CD4-positive, alpha-beta T cell (primary cell): Measurements from ENCODE around the gene RAPGEF4. TPM values are rescaled to one million over a fixed set of nuclear protein-coding genes. Genes with fewer than 3 reads are reported as not detected.

Experiments used
- ATAC-seq: fragments of 200-7000 bp; cut with Tn5 transposase; one replicate; pipeline ENCODE4 v1.10.0; 2022; ENCODE audit warnings: mild to moderate bottlenecking; ENCODE audit not compliant: poor library complexity
- CTCF ChIA-PET: fragments of 350-600 bp; sonication (Branson Sonifier 250); formaldehyde crosslinking; loops from one replicate; lab custom pipeline; 2021; ENCODE audit warnings: antibody characterized with exemption, inconsistent platforms; lab: Charles Lee
- POLR2A ChIA-PET: fragments of 350-600 bp; sonication (Branson Sonifier 250); formaldehyde crosslinking; loops from one replicate; lab custom pipeline; 2021; ENCODE audit warnings: antibody characterized with exemption, inconsistent platforms; lab: Charles Lee
- DNase-seq, 14 experiments: peaks; one replicate each; pipeline ENCODE4 v3.0.0-alpha.2; 2013 to 2020; ENCODE audit warnings: mixed read lengths in 2 of 14
- H3K27ac ChIP-seq, 2 donors: one replicate each; pipeline versions ENCODE4 v1.5.1 to v1.7.0; 2013; ENCODE audit warnings: low read length in 2 of 2, low read depth in 1 of 2, mild to moderate bottlenecking in 1 of 2
- H3K27me3 ChIP-seq, 2 experiments: 1 replicate in 1 of 2; 2 replicates in 1 of 2; pipeline versions ENCODE4 v1.6.1 to v1.7.0; 2013; ENCODE audit warnings: low read length in 2 of 2, control low read depth in 1 of 2, mild to moderate bottlenecking in 1 of 2, moderate library complexity in 1 of 2; ENCODE audit not compliant: insufficient read depth in 2 of 2, control insufficient read depth in 1 of 2
- H3K36me3 ChIP-seq: one replicate; pipeline ENCODE4 v1.6.1; 2013; ENCODE audit warnings: low read length, control low read depth; ENCODE audit not compliant: insufficient read depth
- H3K4me1 ChIP-seq: one replicate; pipeline ENCODE4 v1.6.1; 2013; ENCODE audit warnings: low read length, control low read depth; ENCODE audit not compliant: insufficient read depth
- H3K4me3 ChIP-seq: one replicate; pipeline ENCODE4 v1.5.1; 2013; ENCODE audit warnings: mild to moderate bottlenecking, low read length, moderate library complexity
- H3K9me3 ChIP-seq, 2 experiments: 1 replicate in 1 of 2; 2 replicates in 1 of 2; pipeline versions ENCODE4 v1.6.1 to v1.7.0; 2013; ENCODE audit warnings: low read length in 2 of 2, mild to moderate bottlenecking in 2 of 2, control low read depth in 1 of 2, moderate library complexity in 1 of 2; ENCODE audit not compliant: control insufficient read depth in 1 of 2, insufficient read depth in 1 of 2
- H3K27ac Mint-ChIP-seq: one replicate; pipeline ENCODE4 v1.8.0; 2020; ENCODE audit warnings: mixed read lengths
- H3K27me3 Mint-ChIP-seq: one replicate; pipeline ENCODE4 v1.8.0; 2021; ENCODE audit warnings: mixed read lengths
- H3K36me3 Mint-ChIP-seq: one replicate; pipeline ENCODE4 v1.8.0; 2021; ENCODE audit warnings: low read depth, mixed read lengths
- H3K4me1 Mint-ChIP-seq: one replicate; pipeline ENCODE4 v1.8.0; 2021; ENCODE audit warnings: low read depth, mixed read lengths
- H3K4me3 Mint-ChIP-seq: one replicate; pipeline ENCODE4 v1.8.0; 2020; ENCODE audit warnings: mild to moderate bottlenecking, mixed read lengths
- H3K9me3 Mint-ChIP-seq: one replicate; pipeline ENCODE4 v1.8.0; 2020; ENCODE audit warnings: mixed read lengths
- intact Hi-C, 2 experiments: fragments of 100-400 bp; cut with DNase I in 1 of 2; cut with micrococcal nuclease in 1 of 2; formaldehyde crosslinking; loops; one replicate each; pipeline versions ENCODE4 v1.15.1 to v1.9.0; 2023 to 2025; cut with DNase I, micrococcal nuclease
- total RNA-seq, 174 experiments: library from RNA in 2 of 174; stranded (reverse) in 2 of 174; gene quantifications; one replicate each; pipeline ENCODE4 v1.2.3 and lab custom pipeline; 2021 to 2026
- TF ChIP-seq, protein P1 (sequence below): fragments of 200-600 bp; IDR thresholded peaks from one replicate; pipeline ENCODE4 v1.8.0; 2022; ENCODE audit warnings: antibody characterized with exemption, mild to moderate bottlenecking

Gene RAPGEF4
- total RNA-seq, 2 experiments from 2014 or later = 0.69 to 0.73 TPM

DNA sequence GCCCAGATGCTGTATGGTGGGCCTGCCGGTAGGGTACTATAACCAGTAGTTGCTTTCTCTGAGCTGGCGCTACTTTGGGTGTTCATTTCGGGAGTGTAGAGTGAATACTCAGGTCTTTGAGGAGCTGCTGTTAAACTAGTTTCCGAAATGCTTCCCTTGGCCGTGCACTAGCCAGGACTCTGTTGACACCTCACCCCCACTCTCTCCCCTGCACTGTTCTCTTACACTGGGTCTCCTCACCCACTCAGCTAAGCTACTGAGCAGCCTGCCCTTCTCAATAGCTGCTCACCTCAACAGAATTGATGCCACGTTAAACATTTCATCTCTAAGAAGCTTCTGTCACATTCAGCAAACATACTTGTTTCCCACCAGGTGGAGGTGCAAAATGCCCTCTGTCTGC is 86.9 kb downstream of the RAPGEF4 start:
- ChIA-PET CTCF (no interaction called here), POLR2A (no interaction called here)
- intact Hi-C loops = no loop called here
- H3K27me3 ChIP-seq = no peaks in the 10 kb centered on the region
- H3K27ac ChIP-seq = no peak overlapping the region
- Mint-ChIP-seq H3K4me1 (no peaks in the 10 kb centered on the region), H3K9me3 (no peaks in the 10 kb centered on the region), H3K27me3 (no peaks in the 10 kb centered on the region), H3K27ac (no peak overlapping the region), H3K4me3 (no peak overlapping the region), H3K36me3 (no peaks in the 10 kb centered on the region)
- no peaks in the 10 kb centered on the region for H3K4me1 ChIP-seq
- H3K4me3 ChIP-seq = no peak overlapping the region
- no peak for ATAC-seq
- no peak for DNase-seq
- no peaks in the 10 kb centered on the region for H3K9me3 ChIP-seq
- TF ChIP-seq, protein P1, sequence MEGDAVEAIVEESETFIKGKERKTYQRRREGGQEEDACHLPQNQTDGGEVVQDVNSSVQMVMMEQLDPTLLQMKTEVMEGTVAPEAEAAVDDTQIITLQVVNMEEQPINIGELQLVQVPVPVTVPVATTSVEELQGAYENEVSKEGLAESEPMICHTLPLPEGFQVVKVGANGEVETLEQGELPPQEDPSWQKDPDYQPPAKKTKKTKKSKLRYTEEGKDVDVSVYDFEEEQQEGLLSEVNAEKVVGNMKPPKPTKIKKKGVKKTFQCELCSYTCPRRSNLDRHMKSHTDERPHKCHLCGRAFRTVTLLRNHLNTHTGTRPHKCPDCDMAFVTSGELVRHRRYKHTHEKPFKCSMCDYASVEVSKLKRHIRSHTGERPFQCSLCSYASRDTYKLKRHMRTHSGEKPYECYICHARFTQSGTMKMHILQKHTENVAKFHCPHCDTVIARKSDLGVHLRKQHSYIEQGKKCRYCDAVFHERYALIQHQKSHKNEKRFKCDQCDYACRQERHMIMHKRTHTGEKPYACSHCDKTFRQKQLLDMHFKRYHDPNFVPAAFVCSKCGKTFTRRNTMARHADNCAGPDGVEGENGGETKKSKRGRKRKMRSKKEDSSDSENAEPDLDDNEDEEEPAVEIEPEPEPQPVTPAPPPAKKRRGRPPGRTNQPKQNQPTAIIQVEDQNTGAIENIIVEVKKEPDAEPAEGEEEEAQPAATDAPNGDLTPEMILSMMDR = no peak
- H3K36me3 ChIP-seq = no peaks in the 10 kb centered on the region

DNA sequence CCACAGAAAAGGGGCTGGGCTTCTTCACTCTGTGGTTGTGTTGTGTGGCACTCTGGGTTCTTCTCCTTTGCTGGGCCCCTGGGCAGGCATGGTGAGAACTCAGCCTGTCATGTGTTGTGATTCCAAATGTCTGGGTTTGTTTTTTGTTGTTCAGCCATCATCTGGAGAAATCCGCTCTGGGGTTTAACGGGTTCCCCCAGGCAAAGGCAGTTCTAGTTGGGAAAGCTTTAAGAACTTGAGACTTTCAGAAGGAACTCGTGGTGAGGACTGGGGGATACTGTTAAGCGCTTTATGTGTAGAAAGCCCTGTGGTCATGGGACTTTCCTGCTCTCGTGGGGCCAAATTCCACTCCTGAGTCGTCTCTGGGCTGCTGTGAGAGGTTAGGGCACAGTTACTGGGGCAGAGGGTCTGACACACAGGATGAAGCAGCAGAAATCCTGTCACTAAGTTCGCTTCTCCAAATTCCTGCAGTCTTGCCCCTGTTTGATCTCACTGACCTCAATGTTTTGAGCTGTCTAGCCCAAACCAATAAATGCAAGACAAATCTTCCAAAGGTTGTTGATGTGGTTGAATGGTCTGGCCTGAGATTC is 87.7 kb downstream of the RAPGEF4 start:
- Histone ChIP-seq H3K27me3 (no peaks in the 10 kb centered on the region), H3K9me3 (no peaks in the 10 kb centered on the region), H3K4me3 (no peak overlapping the region), H3K36me3 (no peaks in the 10 kb centered on the region), H3K4me1 (no peaks in the 10 kb centered on the region), H3K27ac (no peak overlapping the region)
- ChIA-PET POLR2A (no interaction called here), CTCF (no interaction called here)
- intact Hi-C loops = no loop called here
- no peak for ATAC-seq
- no peak for DNase-seq
- Mint-ChIP-seq H3K36me3 (no peaks in the 10 kb centered on the region), H3K4me1 (no peaks in the 10 kb centered on the region), H3K27me3 (no peaks in the 10 kb centered on the region), H3K27ac (no peak overlapping the region), H3K4me3 (no peak overlapping the region), H3K9me3 (no peaks in the 10 kb centered on the region)
- TF ChIP-seq, protein P1 = no peak

DNA sequence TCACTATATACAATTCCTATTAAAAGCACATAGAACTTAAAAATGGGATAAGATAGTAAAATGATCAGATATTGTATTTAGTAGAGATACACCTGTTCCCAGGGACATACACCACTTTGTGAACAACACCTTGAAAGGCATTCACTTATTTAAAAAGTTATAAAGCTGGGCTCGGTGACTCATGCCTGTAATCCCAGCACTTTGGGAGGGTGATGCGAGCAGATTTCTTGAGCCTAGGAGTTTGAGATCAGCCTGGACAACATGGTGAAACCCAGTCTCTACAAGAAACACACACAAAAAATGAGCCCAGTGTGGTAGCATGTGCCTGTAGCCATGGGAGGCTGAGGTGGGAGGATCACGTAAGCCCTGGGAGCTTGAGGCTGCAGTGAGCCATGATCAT is 90.9 kb downstream of the RAPGEF4 start:
- Histone ChIP-seq H3K9me3 (no peaks in the 10 kb centered on the region), H3K27me3 (no peaks in the 10 kb centered on the region), H3K4me3 (no peak overlapping the region), H3K4me1 (no peaks in the 10 kb centered on the region), H3K27ac (no peak overlapping the region), H3K36me3 (no peaks in the 10 kb centered on the region)
- no peak overlapping the region for H3K27ac Mint-ChIP-seq
- no peaks in the 10 kb centered on the region for H3K27me3 Mint-ChIP-seq
- intact Hi-C loops = no loop called here
- TF ChIP-seq, protein P1 = no peak
- DNase-seq (no peak), ATAC-seq (no peak)
- ChIA-PET POLR2A (no interaction called here), CTCF (no interaction called here)
- H3K4me3 Mint-ChIP-seq = no peak overlapping the region
- no peaks in the 10 kb centered on the region for H3K9me3 Mint-ChIP-seq
- H3K4me1 Mint-ChIP-seq = no peaks in the 10 kb centered on the region
- H3K36me3 Mint-ChIP-seq = no peaks in the 10 kb centered on the region
